Activated CD4-positive, CD25-positive, alpha-beta regulatory T cell treated with anti-CD3 and anti-CD28 coated beads, Interleukin-2, amount 50 U/mL, for 72 hours (primary cell): ENCODE results near the gene EXPH5.

Experiments
- DNase-seq: peaks from one replicate; pipeline ENCODE4 v3.0.0; 2021

The EXPH5 gene

GRCh38 chr11:108508653-108509593, 84.6 kb downstream of the EXPH5 start:
- DNase-seq, result no peak

- no peak for DNase-seq
These were observed 92.2 kb downstream of the EXPH5 start for GRCh38 chr11:108501396-108501795.

GRCh38 chr11:108500721-108501120, 92.8 kb downstream of the EXPH5 start:
- no peak for DNase-seq

- DNase-seq, result no peak
These were observed 93.4 kb downstream of the EXPH5 start for GRCh38 chr11:108500169-108500568.

GRCh38 chr11:108498816-108499408, 94.7 kb downstream of the EXPH5 start:
- no peak for DNase-seq

GRCh38 chr11:108498046-108498815, 95.3 kb downstream of the EXPH5 start, which contains the start of gene POGLUT3:
Gene POGLUT3, minus strand, starts transcription at chr11:108498384. Its CDS starts 18 bp downstream, at chr11:108498366.
- peak; percentile 59 for DNase-seq

- peak; percentile 62 for DNase-seq
These were observed 96.1 kb downstream of the EXPH5 start for GRCh38 chr11:108497317-108498045.

- DNase-seq, result no peak
These were observed 96.8 kb downstream of the EXPH5 start for GRCh38 chr11:108496643-108497256.

- DNase-seq, result no peak
These were observed 98.2 kb downstream of the EXPH5 start for GRCh38 chr11:108495326-108495725.

GRCh38 chr11:108494182-108494581, 99.4 kb downstream of the EXPH5 start:
- DNase-seq, result no peak

- no peak for DNase-seq
These were observed 101.6 kb downstream of the EXPH5 start for GRCh38 chr11:108491936-108492335.

- no peak for DNase-seq
These were observed 106.7 kb downstream of the EXPH5 start for GRCh38 chr11:108486828-108487227.

GRCh38 chr11:108486331-108486730, 107.2 kb downstream of the EXPH5 start:
- DNase-seq, result no peak

GRCh38 chr11:108483163-108483562, 110.4 kb downstream of the EXPH5 start:
- no peak for DNase-seq

- DNase-seq, result no peak
These were observed 118.7 kb downstream of the EXPH5 start for GRCh38 chr11:108474664-108475463.

- DNase-seq, result no peak
These were observed 120.9 kb downstream of the EXPH5 start for GRCh38 chr11:108472681-108473080.

GRCh38 chr11:108468478-108468864, 125.1 kb downstream of the EXPH5 start:
- no peak for DNase-seq

- peak; percentile 94 for DNase-seq
These were observed 126.3 kb downstream of the EXPH5 start, which contains the start of gene C11orf65 for GRCh38 chr11:108467091-108467823. Gene C11orf65, minus strand, starts transcription at chr11:108467529. Its CDS starts 5,970 bp downstream, at chr11:108461559.

- no peak for DNase-seq
These were observed 127.2 kb downstream of the EXPH5 start for GRCh38 chr11:108466405-108466804.
